GM23248 (cell line): ENCODE measurements around the gene RABL6. TPM values are rescaled to one million over a fixed set of nuclear protein-coding genes. Genes with fewer than 3 reads are reported as not detected.
A peak's percentile ranks its signal among the peaks of the same experiment; 100 is the strongest.
"Not testable (repeated sequence)": the region's sequence is repeated elsewhere in the genome, so short reads cannot be mapped to it uniquely, and the experiment has no call there.

Experiments
- DNase-seq: peaks from one replicate; pipeline ENCODE4 v3.0.0-alpha.2; 2015
- H2AFZ ChIP-seq: fragments of 200-600 bp; sonication (generic); 2 replicates; pipeline ENCODE4 v1.6.1; 2016; ENCODE audit warnings: antibody characterized with exemption
- H3F3A ChIP-seq: fragments of 200-600 bp; sonication (generic); 2 replicates; pipeline ENCODE4 v1.6.1; 2016; ENCODE audit warnings: mild to moderate bottlenecking, antibody characterized with exemption, mixed run types; ENCODE audit not compliant: insufficient read depth
- H3K27ac ChIP-seq: fragments of 200-600 bp; sonication (generic); 2 replicates; pipeline ENCODE4 v1.5.1; 2016; ENCODE audit warnings: mild to moderate bottlenecking
- H3K27me3 ChIP-seq: fragments of 200-600 bp; sonication (generic); replicated peaks from 2 replicates; pipeline ENCODE4 v1.6.1; 2016; ENCODE audit warnings: mild to moderate bottlenecking; ENCODE audit not compliant: insufficient read depth
- H3K36me3 ChIP-seq: fragments of 200-600 bp; sonication (generic); 2 replicates; pipeline ENCODE4 v1.6.1; 2016; ENCODE audit warnings: low read depth, mild to moderate bottlenecking
- H3K4me1 ChIP-seq: fragments of 200-600 bp; sonication (generic); 2 replicates; pipeline ENCODE4 v1.6.1; 2016; ENCODE audit warnings: mild to moderate bottlenecking; ENCODE audit not compliant: insufficient read depth
- H3K4me2 ChIP-seq: fragments of 200-600 bp; sonication (generic); one replicate; pipeline ENCODE4 v1.6.1; 2016; ENCODE audit warnings: mild to moderate bottlenecking; ENCODE audit not compliant: unreplicated experiment
- H3K4me3 ChIP-seq: fragments of 200-600 bp; sonication (generic); 2 replicates; pipeline ENCODE4 v1.5.1; 2016; ENCODE audit warnings: mild to moderate bottlenecking
- H3K79me2 ChIP-seq: fragments of 200-600 bp; sonication (generic); 2 replicates; pipeline ENCODE4 v1.6.1; 2016; ENCODE audit warnings: mild to moderate bottlenecking; ENCODE audit not compliant: insufficient read depth
- H3K9ac ChIP-seq: fragments of 200-600 bp; sonication (generic); 2 replicates; pipeline ENCODE4 v1.6.1; 2016; ENCODE audit warnings: mild to moderate bottlenecking
- H3K9me2 ChIP-seq: fragments of 200-600 bp; sonication (generic); 2 replicates; pipeline ENCODE4 v1.6.1; 2016; ENCODE audit warnings: mixed run types, mild to moderate bottlenecking, moderate library complexity; ENCODE audit not compliant: insufficient read depth
- H3K9me3 ChIP-seq: fragments of 200-600 bp; sonication (generic); one replicate; pipeline ENCODE4 v1.6.1; 2017; ENCODE audit warnings: low read depth
- H4K20me1 ChIP-seq: fragments of 200-600 bp; sonication (generic); 2 replicates; pipeline ENCODE4 v1.6.0; 2016; ENCODE audit not compliant: insufficient read depth
- EZH2 ChIP-seq: fragments of 200-600 bp; sonication (generic); IDR thresholded peaks from 2 replicates; pipeline ENCODE4 v1.6.1; 2018; ENCODE audit warnings: antibody characterized with exemption, mild to moderate bottlenecking; ENCODE audit not compliant: insufficient read depth, poor library complexity, severe bottlenecking
- EZH2phosphoT487 ChIP-seq: fragments of 200-600 bp; sonication (generic); IDR thresholded peaks from 2 replicates; pipeline ENCODE4 v1.6.1; 2018; ENCODE audit warnings: antibody characterized with exemption, moderate library complexity, mild to moderate bottlenecking, low read depth; ENCODE audit not compliant: insufficient read depth
- WGBS, 2 experiments: methylation state at CpG; one replicate each; pipeline ENCODE4 v1.1.6; 2015 to 2017; ENCODE audit warnings: low lambda C conversion rate in 2 of 2, low coverage in 1 of 2; ENCODE audit errors: missing lambda C conversion rate in 2 of 2; 5-methylcytosine and 5-hydroxymethylcytosine counted together
- in situ Hi-C: fragments of 300-500 bp; cut with MboI; formaldehyde crosslinking; loops from 2 replicates; pipeline ENCODE4 v1.15.0; 2020
- polyA plus RNA-seq: library from polyadenylated mRNA; unstranded; fragments of >200 nt; fragmentation: Nextera tagmentation; extraction: Ambion mirVana; gene quantifications from 2 replicates; pipeline ENCODE4 v1.2.1, GENCODE V29; 2016
- total RNA-seq: library from RNA; depleted of rRNA; stranded (reverse); fragments of >200 nt; shearing (Covaris generic); gene quantifications from 2 replicates; pipeline ENCODE4 v1.2.3, GENCODE V29; 2014

The RABL6 gene
- total and polyA plus RNA-seq, 2 experiments from 2014 or later = 22.0 to 81.1 TPM

DNA sequence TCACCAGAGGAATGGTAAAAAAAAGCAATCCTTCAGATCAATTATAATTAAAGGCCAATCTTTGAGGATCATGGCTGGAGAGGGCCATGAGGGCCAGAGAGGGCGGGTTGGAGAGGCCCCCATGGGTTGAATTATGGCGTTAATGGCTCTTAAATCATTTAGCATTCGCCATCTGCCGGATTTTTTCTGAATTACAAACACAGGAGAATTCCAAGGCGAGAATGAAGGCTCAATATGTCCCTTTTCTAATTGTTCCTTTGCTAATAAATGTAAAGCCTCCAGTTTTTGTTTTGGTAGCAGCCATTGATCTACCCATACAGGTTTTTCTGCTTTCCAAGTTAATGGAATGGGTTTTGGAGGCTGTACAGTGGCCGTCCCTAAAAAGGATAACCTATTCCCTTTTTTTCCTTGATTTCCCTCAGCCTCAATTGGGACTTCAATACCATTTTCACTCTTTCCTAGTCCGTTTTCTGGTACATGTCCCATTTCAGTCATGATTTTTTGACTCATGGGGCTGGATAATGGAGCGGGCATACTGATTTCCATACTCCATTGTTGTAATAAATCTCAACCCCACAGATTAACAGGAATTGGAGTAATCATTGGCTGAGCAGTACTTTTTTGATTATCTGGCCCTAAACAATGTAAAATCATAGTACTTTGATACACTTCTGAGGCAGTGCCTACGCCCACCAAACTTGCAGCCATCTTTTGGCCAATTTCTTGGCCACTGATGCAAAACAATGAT is 23.3 kb upstream of the RABL6 start:
- peak; percentile 58 for DNase-seq
- in situ Hi-C loops = no loop called here

DNA sequence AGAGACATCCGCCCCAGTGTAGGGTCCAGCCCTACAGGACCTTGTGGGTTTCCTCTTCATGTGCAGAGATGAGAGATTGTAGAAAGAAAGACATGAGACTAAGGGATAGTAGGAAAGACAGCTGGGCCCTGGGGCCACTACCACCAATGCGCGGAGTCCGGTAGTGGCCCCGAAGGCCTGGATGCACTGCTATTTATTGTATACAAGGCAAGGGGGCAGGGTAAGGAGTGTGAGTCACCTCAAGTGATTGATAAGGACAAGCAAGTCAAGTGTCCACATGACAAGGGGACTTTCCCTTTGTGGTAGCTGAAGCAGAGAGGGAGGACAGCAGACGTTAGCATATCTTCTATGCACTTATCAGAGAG is 22.8 kb upstream of the RABL6 start:
- in situ Hi-C loops = no loop called here
- Histone ChIP-seq H3K9me3 (no peaks in the 10 kb centered on the region), H3K9ac (no peak overlapping the region), H2AFZ (no peak overlapping the region), H3K36me3 (no peaks in the 10 kb centered on the region), H3K27ac (no peak overlapping the region), H4K20me1 (no peaks in the 10 kb centered on the region), H3K9me2 (no peaks in the 10 kb centered on the region), H3K4me3 (no peak overlapping the region), H3K4me1 (no peaks in the 10 kb centered on the region; the same call in 1 of the 2 replicates), H3K4me2 (no peak overlapping the region), H3K27me3 (no peaks in the 10 kb centered on the region), H3K79me2 (no peaks in the 10 kb centered on the region), H3F3A (no peaks in the 10 kb centered on the region)
- DNase-seq = no peak
- TF ChIP-seq EZH2 (no peak), EZH2phosphoT487 (no peak)
- 70 to 81% methylated on average over 6 of the region's 6 CpGs for WGBS, 2 experiments

More for the DNA sequence above, 23.3 kb upstream of the RABL6 start:
- H3K9ac ChIP-seq = no peak overlapping the region
- no peaks in the 10 kb centered on the region for H3K9me3 ChIP-seq
- no peaks in the 10 kb centered on the region for H3F3A ChIP-seq
- 10 to 11% methylated on average over 9 of the region's 9 CpGs for WGBS, 2 experiments
- TF ChIP-seq EZH2 = no peak
- TF ChIP-seq EZH2phosphoT487 = no peak
- H3K9me2 ChIP-seq = no peaks in the 10 kb centered on the region
- H3K27me3 ChIP-seq = 0 out of 2 replicates have a peak, but pooled peaks cover 3% of the 10 kb centered on the region
- H3K27ac ChIP-seq = no peak overlapping the region
- no peaks in the 10 kb centered on the region for H4K20me1 ChIP-seq
- H3K4me2 ChIP-seq = no peak overlapping the region
- H3K4me1 ChIP-seq = no peaks in the 10 kb centered on the region
- no peaks in the 10 kb centered on the region for H3K79me2 ChIP-seq
- H2AFZ ChIP-seq = no peak overlapping the region
- H3K4me3 ChIP-seq = no peak overlapping the region
- H3K36me3 ChIP-seq = no peaks in the 10 kb centered on the region

DNA sequence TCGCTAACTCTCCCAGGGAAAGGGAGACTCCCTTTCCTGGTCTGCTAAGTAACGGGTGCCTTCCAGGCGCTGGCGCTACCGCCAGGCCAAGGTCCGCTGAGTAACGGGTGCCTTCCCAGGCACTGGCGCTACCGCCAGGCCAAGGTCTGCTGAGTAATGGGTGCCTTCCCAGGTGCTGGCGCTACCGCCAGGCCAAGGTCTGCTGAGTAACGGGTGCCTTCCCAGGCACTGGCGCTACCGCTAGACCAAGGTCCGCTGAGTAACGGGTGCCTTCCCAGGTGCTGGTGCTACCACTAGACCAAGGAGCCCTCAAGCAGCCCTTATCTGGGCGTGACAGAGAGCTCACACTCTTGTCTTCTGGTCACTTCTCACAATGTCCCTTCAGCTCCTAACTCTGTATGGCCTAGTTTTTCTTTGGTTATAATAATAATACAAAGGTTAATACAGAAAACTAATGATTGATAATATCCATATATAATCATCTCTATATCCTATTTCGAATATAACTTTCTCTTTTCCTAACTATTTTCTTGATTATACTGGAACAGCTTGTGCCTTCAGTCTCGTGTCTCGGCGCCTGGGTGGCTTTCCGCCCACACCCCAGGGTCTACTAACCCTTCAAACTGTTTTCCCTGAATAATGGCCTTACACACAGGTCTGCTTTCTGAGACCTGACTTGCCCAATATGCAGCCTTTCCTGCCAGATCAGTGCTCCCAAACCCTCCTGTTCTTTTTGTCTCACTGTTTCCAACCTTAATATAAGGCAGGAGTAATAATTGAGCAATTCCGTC is 22.0 kb upstream of the RABL6 start:
- 66 to 70% methylated on average over 19 to 22 of the region's 23 CpGs for WGBS, 2 experiments
- H3K4me2 ChIP-seq, H3K27ac ChIP-seq, in situ Hi-C loops, H3K4me1 ChIP-seq, H3K4me3 ChIP-seq, DNase-seq, H3K36me3 ChIP-seq, H3K79me2 ChIP-seq, H3K9me2 ChIP-seq, H3K9me3 ChIP-seq, H3K9ac ChIP-seq, H3K27me3 ChIP-seq, H3F3A ChIP-seq, H2AFZ ChIP-seq, H4K20me1 ChIP-seq: not testable (repeated sequence)

DNA sequence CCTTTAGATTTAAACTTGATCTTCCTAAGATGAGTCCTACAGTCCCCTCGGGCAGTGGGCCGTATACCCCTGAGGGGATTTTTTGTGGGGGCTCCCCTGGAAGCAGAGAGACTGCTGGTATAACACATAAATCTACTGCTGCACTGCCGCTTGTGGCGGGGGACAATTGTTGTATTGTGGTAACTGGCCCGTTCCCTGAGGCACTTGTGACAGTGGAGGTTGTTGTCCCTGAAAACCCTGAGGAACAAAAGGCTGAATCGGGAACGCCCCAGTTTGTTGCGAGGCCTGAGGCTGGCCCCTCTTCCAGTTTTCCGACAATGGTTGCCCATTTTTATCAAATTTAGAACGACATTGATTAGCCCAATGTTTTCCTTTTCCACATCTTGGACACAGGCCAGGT is 21.3 kb upstream of the RABL6 start:
- Histone ChIP-seq H3K4me1 (peaks cover 5% of the 10 kb centered on the region), H4K20me1 (no peaks in the 10 kb centered on the region), H3K4me3 (no peak overlapping the region), H3K36me3 (no peaks in the 10 kb centered on the region), H3K9me2 (no peaks in the 10 kb centered on the region), H3K27ac (no peak overlapping the region), H2AFZ (no peak overlapping the region), H3F3A (peaks cover 4% of the 10 kb centered on the region; the same call in 1 of the 2 replicates), H3K4me2 (no peak overlapping the region), H3K27me3 (no peaks in the 10 kb centered on the region), H3K9me3 (no peaks in the 10 kb centered on the region), H3K9ac (no peak overlapping the region), H3K79me2 (no peaks in the 10 kb centered on the region)
- no peak for DNase-seq
- no peak for TF ChIP-seq EZH2
- TF ChIP-seq EZH2phosphoT487 = no peak
- 55 to 65% methylated on average over 10 of the region's 10 CpGs for WGBS, 2 experiments
- in situ Hi-C loops = no loop called here

DNA sequence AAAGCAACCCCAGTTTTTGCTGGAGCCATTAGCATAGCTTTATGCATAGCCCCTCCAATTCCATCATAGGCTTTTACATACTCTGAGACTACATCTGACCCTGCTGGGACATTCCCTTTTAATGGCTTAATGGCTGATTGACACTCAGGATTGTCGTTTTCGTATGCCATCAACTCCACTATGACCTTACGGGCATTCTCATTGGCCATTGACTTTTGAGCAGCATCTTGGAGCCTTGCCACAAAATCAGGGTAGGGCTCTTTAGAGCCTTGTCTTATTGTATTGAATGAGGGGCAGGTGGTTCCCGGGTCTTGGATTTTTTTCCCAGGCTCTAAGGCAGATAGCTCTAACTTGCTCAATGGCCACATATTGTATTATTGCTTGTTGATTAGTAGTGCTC is 20.8 kb upstream of the RABL6 start:
- H3K79me2 ChIP-seq, H3K4me2 ChIP-seq, H3K4me1 ChIP-seq, H4K20me1 ChIP-seq, H3K9ac ChIP-seq, H3K36me3 ChIP-seq, H2AFZ ChIP-seq, H3F3A ChIP-seq, H3K9me3 ChIP-seq, in situ Hi-C loops, H3K27ac ChIP-seq, H3K4me3 ChIP-seq, H3K27me3 ChIP-seq, DNase-seq, H3K9me2 ChIP-seq: not testable (repeated sequence)
- WGBS, 2 experiments = 17 to 19% methylated on average over 4 of the region's 4 CpGs
